Gastrocnemius medialis (tissue), 4 donors: ENCODE data around the gene SLC12A4.

ENCODE experiments used
- POLR2A ChIP-seq, 2 donors: fragments of 450-650 bp; IDR thresholded peaks; one replicate each; pipeline ENCODE4 v1.6.1; 2017; ENCODE audit warnings: antibody characterized with exemption in 2 of 2, mild to moderate bottlenecking in 2 of 2, moderate library complexity in 2 of 2
- TF ChIP-seq, protein P1 (sequence below), 5 experiments: fragments of 450-650 bp in 3 of 5; fragments of 200-600 bp in 2 of 5; sonication (generic) in 2 of 5; IDR thresholded peaks in 4 of 5; conservative IDR thresholded peaks in 1 of 5; 1 replicate in 4 of 5; 2 replicates in 1 of 5; pipeline ENCODE4 v1.5.1; 2016 to 2019; ENCODE audit warnings: antibody characterized with exemption in 5 of 5, mild to moderate bottlenecking in 3 of 5, moderate library complexity in 3 of 5

DNA sequence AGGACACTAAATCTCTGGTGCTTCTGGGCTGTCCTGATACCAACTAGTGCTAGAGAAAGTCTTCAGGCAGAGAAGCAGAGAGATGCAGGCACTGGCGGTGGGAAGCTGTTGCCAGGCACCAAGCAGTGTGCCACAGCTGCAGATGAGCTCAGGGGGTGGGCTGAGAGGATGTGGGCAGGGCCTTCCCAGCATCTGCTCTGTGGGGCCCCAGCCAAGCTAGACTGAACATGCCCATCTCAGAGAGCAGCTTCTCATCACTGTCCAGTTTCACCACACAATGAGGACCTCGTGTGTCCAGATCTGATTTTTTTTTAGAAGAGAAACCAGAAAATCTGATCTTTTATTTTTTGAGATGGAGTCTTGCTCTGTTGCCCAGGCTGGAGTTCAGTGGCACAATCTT is 58.3 kb downstream of the SLC12A4 start:
- TF ChIP-seq, protein P1, sequence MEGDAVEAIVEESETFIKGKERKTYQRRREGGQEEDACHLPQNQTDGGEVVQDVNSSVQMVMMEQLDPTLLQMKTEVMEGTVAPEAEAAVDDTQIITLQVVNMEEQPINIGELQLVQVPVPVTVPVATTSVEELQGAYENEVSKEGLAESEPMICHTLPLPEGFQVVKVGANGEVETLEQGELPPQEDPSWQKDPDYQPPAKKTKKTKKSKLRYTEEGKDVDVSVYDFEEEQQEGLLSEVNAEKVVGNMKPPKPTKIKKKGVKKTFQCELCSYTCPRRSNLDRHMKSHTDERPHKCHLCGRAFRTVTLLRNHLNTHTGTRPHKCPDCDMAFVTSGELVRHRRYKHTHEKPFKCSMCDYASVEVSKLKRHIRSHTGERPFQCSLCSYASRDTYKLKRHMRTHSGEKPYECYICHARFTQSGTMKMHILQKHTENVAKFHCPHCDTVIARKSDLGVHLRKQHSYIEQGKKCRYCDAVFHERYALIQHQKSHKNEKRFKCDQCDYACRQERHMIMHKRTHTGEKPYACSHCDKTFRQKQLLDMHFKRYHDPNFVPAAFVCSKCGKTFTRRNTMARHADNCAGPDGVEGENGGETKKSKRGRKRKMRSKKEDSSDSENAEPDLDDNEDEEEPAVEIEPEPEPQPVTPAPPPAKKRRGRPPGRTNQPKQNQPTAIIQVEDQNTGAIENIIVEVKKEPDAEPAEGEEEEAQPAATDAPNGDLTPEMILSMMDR (IDR thresholded peaks at IDR 0.05 in 4 of 5, conservative IDR thresholded peaks at IDR 0.05 in 1 of 5): no peak
- no peak for TF ChIP-seq POLR2A (IDR thresholded peaks at IDR 0.05)
